NCI-H146 (cell line): ENCODE data around the gene NAT9.

ENCODE experiments used
- DNase-seq: peaks from one replicate; lab custom pipeline; 2025; lab: John Stamatoyannopoulos, UW

The NAT9 gene

GRCh38 chr17:74761419-74761818, 14.7 kb downstream of the NAT9 start:
- DNase-seq, result no peak

GRCh38 chr17:74760404-74761105, 15.6 kb downstream of the NAT9 start:
- no peak for DNase-seq

GRCh38 chr17:74759941-74760340, 16.2 kb downstream of the NAT9 start:
- no peak for DNase-seq

GRCh38 chr17:74759243-74759801, 16.8 kb downstream of the NAT9 start:
- no peak for DNase-seq

- DNase-seq, result no peak
These were observed 17.3 kb downstream of the NAT9 start for GRCh38 chr17:74758848-74759168.

- DNase-seq, result no peak
These were observed 18.0 kb downstream of the NAT9 start for GRCh38 chr17:74757931-74758847.

- no peak for DNase-seq
These were observed 18.6 kb downstream of the NAT9 start for GRCh38 chr17:74757502-74757901.

- no peak for DNase-seq
These were observed 19.3 kb downstream of the NAT9 start for GRCh38 chr17:74756891-74757290.

GRCh38 chr17:74755533-74755932, 20.6 kb downstream of the NAT9 start:
- no peak for DNase-seq

- DNase-seq, result no peak
These were observed 21.3 kb downstream of the NAT9 start for GRCh38 chr17:74754832-74755231.

GRCh38 chr17:74752822-74753401, 23.2 kb downstream of the NAT9 start:
- no peak for DNase-seq

GRCh38 chr17:74752415-74752814, 23.7 kb downstream of the NAT9 start:
- DNase-seq, result no peak

- DNase-seq, result no peak
These were observed 25.6 kb downstream of the NAT9 start for GRCh38 chr17:74750327-74751069.

GRCh38 chr17:74750039-74750326, 26.2 kb downstream of the NAT9 start:
- DNase-seq, result no peak

GRCh38 chr17:74749279-74750038, 26.7 kb downstream of the NAT9 start:
- no peak for DNase-seq

- peak; percentile 91 for DNase-seq
These were observed 27.4 kb downstream of the NAT9 start, which contains the start of gene NHERF1 for GRCh38 chr17:74748529-74749278. Gene NHERF1 (plus strand): TSS chr17:74748628. CDS start chr17:74748847, 219 bp downstream.

- DNase-seq, result no peak
These were observed 27.9 kb downstream of the NAT9 start for GRCh38 chr17:74748279-74748528.

- no peak for DNase-seq
These were observed 29.2 kb downstream of the NAT9 start for GRCh38 chr17:74746922-74747321.

GRCh38 chr17:74746376-74746775, 29.8 kb downstream of the NAT9 start:
- no peak for DNase-seq

- no peak for DNase-seq
These were observed 30.5 kb downstream of the NAT9 start for GRCh38 chr17:74745548-74746177.
